ENCODE results near the gene PIK3AP1.

- TF ChIP-seq CTCF (conservative IDR thresholded peaks at IDR 0.05; ENCODE audit: low read depth, low read length): no peak
- TF ChIP-seq EZH2 (IDR thresholded peaks at IDR 0.05; ENCODE audit: low read length, unreplicated experiment): no peak
- no peak for TF ChIP-seq EZH2phosphoT487 (IDR thresholded peaks at IDR 0.05; ENCODE audit: borderline replicate concordance, low read length)
These were observed 147.3 kb downstream of the PIK3AP1 start for GRCh38 chr10:96573036-96573435.

Measured in PC-3 (cell line).